Measurements from ENCODE around the gene TMEM138. TPM values are rescaled to one million over a fixed set of nuclear protein-coding genes. Genes with fewer than 3 reads are reported as not detected.
A peak's percentile ranks its signal among the peaks of the same experiment; 100 is the strongest.

Gene TMEM138
- 100 to 1,000 TPM in 1 of 7 donors, 10 to 100 TPM in 6; 21.5 to 102 (median 53.4) TPM for total RNA-seq
- 100 to 1,000 TPM in 1 of 2 donors, 10 to 100 TPM in 1; 33.7 to 115 TPM for polyA plus RNA-seq
- long read RNA-seq, donor 1, transcript TMEM138-201 (5 exons, 1,848 nt), result major isoform, 123 of 185 reads
- long read RNA-seq, donor 1, transcript TMEM138-209 (3 exons, 2,839 nt), result minor isoform, 6 of 185 reads
- long read RNA-seq, donor 1, transcript TMEM138-205 (4 exons, 1,134 nt), result minor isoform, 12 of 185 reads
- long read RNA-seq, donor 1, partial matches to known transcripts, result 3 of 185 reads
- long read RNA-seq, donor 1, other reads (novel, unspliced or antisense), result 36 of 185 reads
- long read RNA-seq, donor 2, transcript TMEM138-201 (5 exons, 1,848 nt), result major isoform, 11 of 33 reads
- long read RNA-seq, donor 2, partial matches to known transcripts, result 20 of 33 reads
- long read RNA-seq, donor 2, other reads (novel, unspliced or antisense), result 0 of 33 reads
- long read RNA-seq, donor 3, transcript TMEM138-209 (3 exons, 2,839 nt), result minor isoform, 10 of 100 reads
- long read RNA-seq, donor 3, transcript TMEM138-201 (5 exons, 1,848 nt), result major isoform, 54 of 100 reads
- long read RNA-seq, donor 3, partial matches to known transcripts, result 3 of 100 reads
- long read RNA-seq, donor 3, other reads (novel, unspliced or antisense), result 30 of 100 reads

GRCh38 chr11:61361741-61362541 lies at the start of gene TMEM138, which contains the start of gene CYB561A3:
Gene TMEM138, plus strand, starts transcription at chr11:61362374. Its CDS starts 2,017 bp downstream, at chr11:61364391.
Gene CYB561A3, minus strand, starts transcription at chr11:61361882. Its CDS starts 5,169 bp downstream, at chr11:61356713.
- TF ChIP-seq EP300 (IDR thresholded peaks at IDR 0.05) (no peak), POLR2A (IDR thresholded peaks at IDR 0.05) (peak; percentile 54)
- Histone ChIP-seq H3K27me3 (no peaks in the 10 kb centered on the region), H3K27ac (peak within 1 kb of the TSS; percentile 93 to 100), H3K9me3 (no peaks in the 10 kb centered on the region), H3K36me3 (no peaks in the 10 kb centered on the region), H3K4me1 (ENCODE audit: insufficient read depth) (peaks cover 2% of the 10 kb centered on the region), H3K4me3 (peak within 1 kb of the TSS; percentile 61)
- DNase-seq, result peak; percentile 88 to 92 (median 90)
- intact Hi-C loops (cut with DNase I), result no loop called here
- 0% methylated on average over 55 to 63 of the region's 63 CpGs for WGBS, 3 donors

- Histone ChIP-seq H3K4me1 (ENCODE audit: insufficient read depth) (peaks cover 2% of the 10 kb centered on the region), H3K27ac (no peak overlapping the region), H3K9me3 (no peaks in the 10 kb centered on the region), H3K4me3 (no peak overlapping the region), H3K36me3 (no peaks in the 10 kb centered on the region), H3K27me3 (no peaks in the 10 kb centered on the region)
- intact Hi-C loops (cut with DNase I), result no loop called here
- no peak for TF ChIP-seq POLR2A (IDR thresholded peaks at IDR 0.05)
- no peak for TF ChIP-seq EP300 (IDR thresholded peaks at IDR 0.05)
- DNase-seq, result no peak
- 61 to 74% (median 62%) methylated on average over 2 of the region's 2 CpGs for WGBS, 3 donors
Measured at GRCh38 chr11:61315260-61315659, 46.9 kb upstream of the TMEM138 start.

- H3K9me3 ChIP-seq, result no peaks in the 10 kb centered on the region
- intact Hi-C loops (cut with DNase I), result no loop called here
- no peak overlapping the region for H3K27ac ChIP-seq
- no peaks in the 10 kb centered on the region for H3K36me3 ChIP-seq
- no peak for DNase-seq
- no peaks in the 10 kb centered on the region for H3K27me3 ChIP-seq
- no peak overlapping the region for H3K4me3 ChIP-seq
- WGBS, 3 donors, result 73 to 82% (median 79%) methylated on average over 2 of the region's 2 CpGs
- TF ChIP-seq POLR2A (IDR thresholded peaks at IDR 0.05) (no peak), CTCF (IDR thresholded peaks at IDR 0.05) (no peak), EP300 (IDR thresholded peaks at IDR 0.05) (no peak)
- H3K4me1 ChIP-seq (ENCODE audit: insufficient read depth), result no peaks in the 10 kb centered on the region
Measured at GRCh38 chr11:61325649-61326414, 36.3 kb upstream of the TMEM138 start.

GRCh38 chr11:61327669-61328071 lies 34.5 kb upstream of the TMEM138 start:
- intact Hi-C loops (cut with DNase I), result no loop called here
- Histone ChIP-seq H3K27me3 (no peaks in the 10 kb centered on the region), H3K9me3 (no peaks in the 10 kb centered on the region), H3K27ac (no peak overlapping the region), H3K4me3 (no peak overlapping the region), H3K4me1 (ENCODE audit: insufficient read depth) (peaks cover 7% of the 10 kb centered on the region), H3K36me3 (no peaks in the 10 kb centered on the region)
- DNase-seq, result no peak
- no peak for TF ChIP-seq EP300 (IDR thresholded peaks at IDR 0.05)
- no peak for TF ChIP-seq CTCF (IDR thresholded peaks at IDR 0.05)
- no peak for TF ChIP-seq POLR2A (IDR thresholded peaks at IDR 0.05)
